Measurements from ENCODE around the gene CDH13.

CDH13 gene

DNA sequence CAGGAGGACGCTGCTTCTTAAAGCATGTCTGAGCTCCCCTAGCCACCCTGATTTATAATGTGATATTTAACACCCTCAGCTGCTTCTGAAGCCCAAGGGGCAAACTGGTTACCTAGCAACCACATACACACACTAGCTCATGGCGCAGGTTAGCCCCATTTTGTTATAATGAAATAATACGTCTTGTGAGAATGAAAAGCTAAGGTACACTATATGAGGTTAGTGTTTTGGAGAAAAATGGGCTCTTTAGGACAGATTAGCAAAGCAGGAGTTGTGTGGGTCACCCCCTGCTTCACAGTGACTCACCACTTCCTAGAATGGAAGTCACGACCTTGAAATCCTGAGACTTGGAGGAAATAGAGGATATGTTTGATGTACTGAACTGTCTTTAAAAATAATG is 776.2 kb downstream of the CDH13 start:
- H3K4me3 ChIP-seq (ENCODE audit: low read length): no peak overlapping the region
- no peak for TF ChIP-seq EZH2phosphoT487 (IDR thresholded peaks at IDR 0.05; ENCODE audit: borderline replicate concordance, low read length)
- TF ChIP-seq, protein P1, sequence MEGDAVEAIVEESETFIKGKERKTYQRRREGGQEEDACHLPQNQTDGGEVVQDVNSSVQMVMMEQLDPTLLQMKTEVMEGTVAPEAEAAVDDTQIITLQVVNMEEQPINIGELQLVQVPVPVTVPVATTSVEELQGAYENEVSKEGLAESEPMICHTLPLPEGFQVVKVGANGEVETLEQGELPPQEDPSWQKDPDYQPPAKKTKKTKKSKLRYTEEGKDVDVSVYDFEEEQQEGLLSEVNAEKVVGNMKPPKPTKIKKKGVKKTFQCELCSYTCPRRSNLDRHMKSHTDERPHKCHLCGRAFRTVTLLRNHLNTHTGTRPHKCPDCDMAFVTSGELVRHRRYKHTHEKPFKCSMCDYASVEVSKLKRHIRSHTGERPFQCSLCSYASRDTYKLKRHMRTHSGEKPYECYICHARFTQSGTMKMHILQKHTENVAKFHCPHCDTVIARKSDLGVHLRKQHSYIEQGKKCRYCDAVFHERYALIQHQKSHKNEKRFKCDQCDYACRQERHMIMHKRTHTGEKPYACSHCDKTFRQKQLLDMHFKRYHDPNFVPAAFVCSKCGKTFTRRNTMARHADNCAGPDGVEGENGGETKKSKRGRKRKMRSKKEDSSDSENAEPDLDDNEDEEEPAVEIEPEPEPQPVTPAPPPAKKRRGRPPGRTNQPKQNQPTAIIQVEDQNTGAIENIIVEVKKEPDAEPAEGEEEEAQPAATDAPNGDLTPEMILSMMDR (IDR thresholded peaks at IDR 0.05; ENCODE audit: low read depth, low read length, poor library complexity, severe bottlenecking): no peak
- H3K27ac ChIP-seq (ENCODE audit: low read depth, low read length): no peak overlapping the region
- H4K20me1 ChIP-seq (ENCODE audit: control insufficient read depth, insufficient read depth, low read depth, low read length): no peaks in the 10 kb centered on the region
- no peaks in the 10 kb centered on the region for H3K36me3 ChIP-seq (ENCODE audit: control insufficient read depth, low read length)
- no peak overlapping the region for H3K4me2 ChIP-seq (ENCODE audit: low read length)
- no peaks in the 10 kb centered on the region for H3K27me3 ChIP-seq (ENCODE audit: control insufficient read depth, low read length)
- H3F3A ChIP-seq (ENCODE audit: control insufficient read depth, insufficient read depth): no peaks in the 10 kb centered on the region
- H3K4me1 ChIP-seq (ENCODE audit: control insufficient read depth, low read length): no peaks in the 10 kb centered on the region
- no peaks in the 10 kb centered on the region for H3K79me2 ChIP-seq (ENCODE audit: control insufficient read depth, low read length)
- H3K9me3 ChIP-seq (ENCODE audit: control insufficient read depth, insufficient read depth, low read length): no peaks in the 10 kb centered on the region
- H3K9me2 ChIP-seq (replicated peaks; ENCODE audit: control insufficient read depth, low read length): no peaks in the 10 kb centered on the region

DNA sequence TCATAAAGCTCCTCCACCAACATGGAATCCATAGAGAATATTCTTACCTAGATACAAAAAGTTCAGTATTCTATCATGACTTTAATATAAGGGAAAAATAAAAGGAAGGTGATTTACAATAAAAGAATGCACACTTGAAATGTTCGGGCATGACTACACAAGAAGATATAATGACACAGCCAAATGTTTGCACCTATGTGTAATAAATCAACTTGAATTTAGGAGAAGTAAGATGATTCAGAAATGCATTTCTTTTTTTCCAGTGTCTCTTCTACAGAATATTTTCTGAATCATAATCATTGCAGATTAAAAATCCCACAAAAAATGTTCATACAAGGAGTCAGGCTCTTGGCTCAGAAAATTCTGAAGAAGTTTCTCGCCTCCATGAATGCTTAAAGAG is 777.0 kb downstream of the CDH13 start:
- Histone ChIP-seq H3K9me3 (ENCODE audit: control insufficient read depth, insufficient read depth, low read length) (no peaks in the 10 kb centered on the region), H3K4me1 (ENCODE audit: control insufficient read depth, low read length) (no peaks in the 10 kb centered on the region), H3K4me3 (ENCODE audit: low read length) (no peak overlapping the region), H3K79me2 (ENCODE audit: control insufficient read depth, low read length) (no peaks in the 10 kb centered on the region), H3K27me3 (ENCODE audit: control insufficient read depth, low read length) (no peaks in the 10 kb centered on the region), H3K4me2 (ENCODE audit: low read length) (no peak overlapping the region), H3K27ac (ENCODE audit: low read depth, low read length) (no peak overlapping the region), H4K20me1 (ENCODE audit: control insufficient read depth, insufficient read depth, low read depth, low read length) (no peaks in the 10 kb centered on the region), H3K36me3 (ENCODE audit: control insufficient read depth, low read length) (no peaks in the 10 kb centered on the region), H3K9me2 (replicated peaks; ENCODE audit: control insufficient read depth, low read length) (no peaks in the 10 kb centered on the region), H3F3A (ENCODE audit: control insufficient read depth, insufficient read depth) (no peaks in the 10 kb centered on the region)
- TF ChIP-seq, protein P1 (IDR thresholded peaks at IDR 0.05; ENCODE audit: low read depth, low read length, poor library complexity, severe bottlenecking): no peak
- TF ChIP-seq EZH2phosphoT487 (IDR thresholded peaks at IDR 0.05; ENCODE audit: borderline replicate concordance, low read length): no peak

- no peak for TF ChIP-seq EZH2phosphoT487 (IDR thresholded peaks at IDR 0.05; ENCODE audit: borderline replicate concordance, low read length)
- TF ChIP-seq, protein P1 (IDR thresholded peaks at IDR 0.05; ENCODE audit: low read depth, low read length, poor library complexity, severe bottlenecking): no peak
- H3K4me1 ChIP-seq (ENCODE audit: control insufficient read depth, low read length): no peaks in the 10 kb centered on the region
- no peak overlapping the region for H3K4me2 ChIP-seq (ENCODE audit: low read length)
- no peaks in the 10 kb centered on the region for H3K79me2 ChIP-seq (ENCODE audit: control insufficient read depth, low read length)
- H3F3A ChIP-seq (ENCODE audit: control insufficient read depth, insufficient read depth): no peaks in the 10 kb centered on the region
- no peak overlapping the region for H3K4me3 ChIP-seq (ENCODE audit: low read length)
- no peaks in the 10 kb centered on the region for H3K9me3 ChIP-seq (ENCODE audit: control insufficient read depth, insufficient read depth, low read length)
- no peaks in the 10 kb centered on the region for H3K9me2 ChIP-seq (replicated peaks; ENCODE audit: control insufficient read depth, low read length)
- H3K36me3 ChIP-seq (ENCODE audit: control insufficient read depth, low read length): no peaks in the 10 kb centered on the region
- H4K20me1 ChIP-seq (ENCODE audit: control insufficient read depth, insufficient read depth, low read depth, low read length): no peaks in the 10 kb centered on the region
- no peak overlapping the region for H3K27ac ChIP-seq (ENCODE audit: low read depth, low read length)
- H3K27me3 ChIP-seq (ENCODE audit: control insufficient read depth, low read length): no peaks in the 10 kb centered on the region
These were observed 777.5 kb downstream of the CDH13 start for GRCh38 chr16:83404261-83404660.

DNA sequence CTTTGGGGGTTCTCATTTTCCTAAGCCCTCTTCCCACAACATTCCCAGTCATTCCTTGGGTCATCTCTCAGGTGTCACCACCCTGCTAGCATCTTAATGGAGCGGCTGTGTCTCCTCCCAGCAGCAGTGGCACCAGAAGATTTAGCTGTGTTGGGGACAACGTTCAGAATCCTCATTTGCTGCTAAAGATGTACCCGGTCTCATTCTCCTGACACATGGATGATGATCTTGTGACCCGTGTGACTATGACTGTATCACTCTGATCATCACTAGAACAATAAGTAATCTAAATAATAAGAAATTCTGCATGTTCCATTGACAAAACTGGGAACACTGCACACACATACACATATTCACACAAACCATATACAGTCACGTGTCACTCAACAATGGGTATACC is 781.2 kb downstream of the CDH13 start:
- no peaks in the 10 kb centered on the region for H3F3A ChIP-seq (ENCODE audit: control insufficient read depth, insufficient read depth)
- no peak overlapping the region for H3K4me3 ChIP-seq (ENCODE audit: low read length)
- no peaks in the 10 kb centered on the region for H3K27me3 ChIP-seq (ENCODE audit: control insufficient read depth, low read length)
- H3K79me2 ChIP-seq (ENCODE audit: control insufficient read depth, low read length): no peaks in the 10 kb centered on the region
- no peaks in the 10 kb centered on the region for H4K20me1 ChIP-seq (ENCODE audit: control insufficient read depth, insufficient read depth, low read depth, low read length)
- H3K4me1 ChIP-seq (ENCODE audit: control insufficient read depth, low read length): no peaks in the 10 kb centered on the region
- no peak overlapping the region for H3K4me2 ChIP-seq (ENCODE audit: low read length)
- H3K9me2 ChIP-seq (replicated peaks; ENCODE audit: control insufficient read depth, low read length): no peaks in the 10 kb centered on the region
- no peak overlapping the region for H3K27ac ChIP-seq (ENCODE audit: low read depth, low read length)
- no peaks in the 10 kb centered on the region for H3K36me3 ChIP-seq (ENCODE audit: control insufficient read depth, low read length)
- no peak for TF ChIP-seq EZH2phosphoT487 (IDR thresholded peaks at IDR 0.05; ENCODE audit: borderline replicate concordance, low read length)
- TF ChIP-seq, protein P1 (IDR thresholded peaks at IDR 0.05; ENCODE audit: low read depth, low read length, poor library complexity, severe bottlenecking): no peak
- no peaks in the 10 kb centered on the region for H3K9me3 ChIP-seq (ENCODE audit: control insufficient read depth, insufficient read depth, low read length)

All from DOHH2 (cell line).